GM12878 (cell line): ENCODE measurements around the gene SMCO4. TPM values are rescaled to one million over a fixed set of nuclear protein-coding genes. Genes with fewer than 3 reads are reported as not detected.

Source experiments
- ATAC-seq: fragments of 200-7000 bp; cut with Tn5 transposase; 3 replicates; pipeline ENCODE4 v1.9.1; 2020; ENCODE audit warnings: mild to moderate bottlenecking, moderate library complexity
- BruUV-seq: library from RNA; stranded (reverse); fragments of 400-500 nt; replicated peaks from 2 replicates; lab custom pipeline; 2021; lab: Mats Ljungman, UMichigan
- CTCF ChIA-PET: fragments of 300-600 bp; sonication (Branson Sonifier 250); formaldehyde crosslinking; extraction: SDS; loops from one replicate; lab custom pipeline; 2021; ENCODE audit warnings: inconsistent platforms; lab: Yijun Ruan, JAX
- POLR2A ChIA-PET: fragments of 350-600 bp; formaldehyde crosslinking; extraction: SDS; loops from one replicate; lab custom pipeline; 2021; ENCODE audit warnings: inconsistent platforms; lab: Charles Lee
- RAD21 ChIA-PET: fragments of 300-600 bp; sonication (Branson Sonifier 250); formaldehyde crosslinking; loops from one replicate; lab custom pipeline; 2023; ENCODE audit warnings: antibody characterized with exemption; ENCODE audit not compliant: unreplicated experiment; lab: Charles Lee
- SMC1A ChIA-PET: fragments of 300-600 bp; sonication (Branson Sonifier 250); formaldehyde crosslinking; loops from one replicate; lab custom pipeline; 2023; ENCODE audit not compliant: unreplicated experiment, uncharacterized antibody; lab: Charles Lee
- DNase-seq: peaks from one replicate; pipeline ENCODE4 v3.0.0-alpha.2; 2011; ENCODE audit warnings: low read depth, low spot score
- FAIRE-seq: peaks from 3 replicates; lab custom pipeline; 2011; peaks lifted over from hg19 to GRCh38; lab: Jason Lieb, UNC
- H2AFZ ChIP-seq: 2 replicates; pipeline ENCODE4 v1.6.0; 2011; ENCODE audit warnings: low read depth, low read length, control low read depth; ENCODE audit not compliant: control insufficient read depth
- H3K27ac ChIP-seq: 2 replicates; pipeline ENCODE4 v1.5.1; 2011; ENCODE audit warnings: control low read depth; ENCODE audit not compliant: control insufficient read depth, insufficient read depth
- H3K27me3 ChIP-seq, 2 experiments: replicated peaks in 1 of 2; 2 replicates each; pipeline versions ENCODE4 v1.6.0 to v1.6.1; 2011; ENCODE audit warnings: low read length in 1 of 2; ENCODE audit not compliant: control insufficient read depth in 2 of 2, insufficient read depth in 2 of 2
- H3K36me3 ChIP-seq, 2 experiments: 2 replicates each; pipeline ENCODE4 v1.5.1; 2011; ENCODE audit warnings: low read length in 1 of 2; ENCODE audit not compliant: control insufficient read depth in 2 of 2, insufficient read depth in 2 of 2
- H3K4me1 ChIP-seq: 2 replicates; pipeline ENCODE4 v1.6.1; 2011; ENCODE audit warnings: mild to moderate bottlenecking, low read length, moderate library complexity, mixed read lengths; ENCODE audit not compliant: control insufficient read depth, insufficient read depth
- H3K4me2 ChIP-seq: 2 replicates; pipeline ENCODE4 v1.6.0; 2011; ENCODE audit warnings: control low read depth; ENCODE audit not compliant: control insufficient read depth, insufficient read depth
- H3K4me3 ChIP-seq: fragments of 200-600 bp; sonication (generic); 2 replicates; pipeline ENCODE4 v1.5.1; 2016
- H3K79me2 ChIP-seq: 2 replicates; pipeline ENCODE4 v1.6.0; 2011; ENCODE audit warnings: low read length; ENCODE audit not compliant: control insufficient read depth, insufficient read depth
- H3K9ac ChIP-seq: 2 replicates; pipeline ENCODE4 v1.8.0; 2011; ENCODE audit warnings: low read length, control low read depth, mixed read lengths; ENCODE audit not compliant: control insufficient read depth, insufficient read depth
- H3K9me3 ChIP-seq: replicated peaks from 3 replicates; pipeline ENCODE4 v1.5.1; 2011; ENCODE audit warnings: mild to moderate bottlenecking, low read length; ENCODE audit not compliant: control insufficient read depth, insufficient read depth
- H4K20me1 ChIP-seq: 2 replicates; pipeline ENCODE4 v1.6.0; 2011; ENCODE audit not compliant: control insufficient read depth, insufficient read depth
- E4F1 ChIP-seq: fragments of 450-650 bp; IDR thresholded peaks from 2 replicates; pipeline ENCODE4 v1.6.1; 2018; ENCODE audit warnings: borderline replicate concordance, mild to moderate bottlenecking; ENCODE audit not compliant: partially characterized antibody
- ESRRA ChIP-seq: IDR thresholded peaks from 2 replicates; pipeline ENCODE4 v1.6.1; 2012; ENCODE audit warnings: mild to moderate bottlenecking, low read length, improper control_type of control experiment
- FOXM1 ChIP-seq: IDR thresholded peaks from 2 replicates; pipeline ENCODE4 v1.6.1; 2012; ENCODE audit warnings: low read depth, mild to moderate bottlenecking, inconsistent platforms, low read length, moderate library complexity
- HSF1 ChIP-seq: fragments of 150-350 bp; IDR thresholded peaks from 2 replicates; pipeline ENCODE4 v1.6.1; 2014; ENCODE audit warnings: mild to moderate bottlenecking, low read depth, low read length
- KAT2A ChIP-seq: conservative IDR thresholded peaks from 2 replicates; pipeline ENCODE4 v1.6.1; 2011; ENCODE audit warnings: low read depth, low read length; ENCODE audit not compliant: control insufficient read depth
- MLLT1 ChIP-seq: fragments of 450-650 bp; IDR thresholded peaks from 2 replicates; pipeline ENCODE4 v1.6.1; 2016; ENCODE audit warnings: mild to moderate bottlenecking
- NR2C2 ChIP-seq: IDR thresholded peaks from 2 replicates; pipeline ENCODE4 v1.6.1; 2011; ENCODE audit warnings: borderline replicate concordance, low read depth; ENCODE audit not compliant: control insufficient read depth, insufficient read length
- POU2F2 ChIP-seq: IDR thresholded peaks from 3 replicates; pipeline ENCODE4 v1.6.1; 2011; ENCODE audit warnings: low read depth, mild to moderate bottlenecking, low read length, borderline replicate concordance
- RBBP5 ChIP-seq: fragments of 200-600 bp; sonication (generic); conservative IDR thresholded peaks from 2 replicates; pipeline ENCODE4 v1.6.1; 2016
- ZBTB4 ChIP-seq: fragments of 450-650 bp; formaldehyde crosslinking; IDR thresholded peaks from 2 replicates; pipeline ENCODE4 v1.4.0; 2022; ENCODE audit warnings: mild to moderate bottlenecking, moderate library complexity
- ZNF24 ChIP-seq: fragments of 450-650 bp; IDR thresholded peaks from 2 replicates; pipeline ENCODE4 v1.6.1; 2017; ENCODE audit warnings: antibody characterized with exemption, mild to moderate bottlenecking
- whole genome bisulfite sequencing: methylation state at CpG from one replicate; pipeline ENCODE4 v1.1.6; 2016; ENCODE audit warnings: low lambda C conversion rate; ENCODE audit not compliant: insufficient replicate concordance, insufficient coverage; ENCODE audit errors: missing lambda C conversion rate; 5-methylcytosine and 5-hydroxymethylcytosine counted together
- in situ Hi-C: fragments of 300-500 bp; cut with MboI; formaldehyde crosslinking; loops from 9 replicates; pipeline ENCODE4 v1.14.3; 2018; ENCODE audit warnings: mixed read lengths
- intact Hi-C: fragments of 100-400 bp; cut with micrococcal nuclease; formaldehyde crosslinking; loops from one replicate; pipeline ENCODE4 v1.14.2; 2022; ENCODE audit not compliant: unreplicated experiment
- polyA plus RNA-seq, 11 experiments: library from polyadenylated mRNA; depleted of rRNA in 4 of 11; unstranded in 6 of 11; stranded (reverse) in 5 of 11; fragments of >200 nt; fragmentation: Nextera tagmentation in 4 of 11; fragmentation: Illumina TruSeq in 1 of 11; extraction: Ambion mirVana in 4 of 11; extraction: Trizol in 1 of 11; gene quantifications; 1 replicate in 1 of 11; 2 replicates in 10 of 11; pipeline versions ENCODE4 v1.2.1 to v1.2.3, GENCODE V29; 2011 to 2016; ENCODE audit warnings: inconsistent platforms in 2 of 11, missing spikeins in 2 of 11, low read depth in 1 of 11
- total RNA-seq, 4 experiments: library from RNA; depleted of rRNA in 3 of 4; stranded (reverse); fragments of >200 nt in 3 of 4; fragmentation: Illumina TruSeq in 1 of 4; extraction: Trizol in 1 of 4; gene quantifications; 2 replicates each; pipeline versions ENCODE4 v1.2.1 to v1.2.3, GENCODE V29; 2013 to 2021

Gene SMCO4
- total and polyA plus RNA-seq, 10 of the 15 experiments (the other 5 are each of a cell fraction or from before 2014, with no cell fraction given) = 3.6 to 59.9 (median 27.9) TPM

- TF ChIP-seq MLLT1 (no peak), RBBP5 (no peak), ZNF24 (no peak)
These were observed 28.5 kb downstream of the SMCO4 start (continued) for GRCh38 chr11:93514712-93515111.

- peaks cover 37% of the 10 kb centered on the region for H3K79me2 ChIP-seq
- no peak overlapping the region for H3K4me3 ChIP-seq
- DNase-seq (no peak), ATAC-seq (no peak), FAIRE-seq (no peak)
- intact Hi-C loops (loop anchor here (2.0 kb wide), 1 partner anchor 17 kb away; no protein-coding TSS in a partner anchor), in situ Hi-C loops (no loop called here)
- no peak overlapping the region for H3K27ac ChIP-seq
- H4K20me1 ChIP-seq = no peaks in the 10 kb centered on the region
- peaks cover 40% of the 10 kb centered on the region for H3K4me1 ChIP-seq
- no peak overlapping the region for H2AFZ ChIP-seq
- H3K9me3 ChIP-seq = peaks cover 2% of the 10 kb centered on the region; the same call in 1 of the 3 replicates
- H3K4me2 ChIP-seq = peak overlapping the region; percentile 12; the same call in 1 of the 2 replicates
- SMC1A ChIA-PET = interaction anchor here (0.6 to 8.9 kb wide), 2 partner anchors 19 to 353 kb away, joined by 3 to 256 read pairs; no protein-coding TSS in a partner anchor
- RAD21 ChIA-PET = interaction anchor here (0.7 to 3.8 kb wide), 3 partner anchors 11 to 28 kb away, joined by 4 to 33 read pairs (median 21); no protein-coding TSS in a partner anchor
- no peaks in the 10 kb centered on the region for H3K27me3 ChIP-seq
- CTCF ChIA-PET = interaction anchor here (1.5 to 3.0 kb wide), 2 partner anchors 10 to 139 kb away, joined by 3 to 16 read pairs; no protein-coding TSS in a partner anchor
- BruUV-seq = no TSS peak
- no peaks in the 10 kb centered on the region; a peak in 1 of 4 replicates for H3K36me3 ChIP-seq
- POLR2A ChIA-PET = interaction anchor here (7.2 kb wide), 1 partner anchor 14 kb away, joined by 95 read pairs; no protein-coding TSS in a partner anchor
- 84% methylated on average over 4 of the region's 4 CpGs for WGBS
- H3K9ac ChIP-seq = no peak overlapping the region
- TF ChIP-seq E4F1 (no peak), POU2F2 (no peak), ESRRA (no peak), ZBTB4 (CRISPR knock-in tag) (no peak), NR2C2 (no peak), FOXM1 (no peak), MLLT1 (no peak), KAT2A (no peak), HSF1 (no peak)
These were observed 29.4 kb downstream of the SMCO4 start for GRCh38 chr11:93513772-93514171.
